ENCODE data around the gene SUFU. TPM values are rescaled to one million over a fixed set of nuclear protein-coding genes. Genes with fewer than 3 reads are reported as not detected.

The SUFU gene
- total and polyA plus RNA-seq, 2 donors from 2014 or later = 6.5 to 18.9 TPM

DNA sequence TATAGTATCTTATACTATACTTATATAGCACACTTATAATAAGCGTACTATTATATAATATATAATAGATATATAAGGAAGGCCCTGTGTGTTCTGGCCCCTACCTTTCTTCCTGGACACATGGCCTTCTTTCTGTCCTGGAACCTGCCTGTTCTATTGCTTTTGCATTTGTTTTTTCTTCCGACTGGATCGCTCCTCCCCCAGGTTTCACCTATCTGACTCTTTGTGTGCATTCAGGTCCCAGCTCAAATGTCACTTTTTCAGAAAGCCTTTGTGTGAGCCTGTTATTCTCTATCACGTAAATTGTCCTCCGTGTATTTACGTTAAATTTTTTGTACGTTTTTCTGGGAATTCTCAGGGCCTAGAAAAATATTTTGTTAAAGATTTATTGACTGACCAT, 137.6 kb downstream of the SUFU start:
- H3K9me3 ChIP-seq (ENCODE audit: control insufficient read depth in 2 of 3, insufficient read depth in 1 of 3, low read length in 3 of 3) = no peaks in the 10 kb centered on the region
- no peak for FAIRE-seq

GRCh38 chr10:102641880-102642735, 138.3 kb downstream of the SUFU start:
- intact Hi-C loops (cut with DNase I) = no loop called here
- Histone ChIP-seq H3K27me3 (ENCODE audit: control insufficient read depth, insufficient read depth, low read length) (no peaks in the 10 kb centered on the region), H3K9ac (ENCODE audit: low read length in 3 of 3) (peak overlapping the region; percentile 44 to 91 (median 83)), H3K27ac (ENCODE audit: low read depth in 2 of 2, low read length in 2 of 2) (peak overlapping the region; percentile 97 to 99), H3K9me3 (ENCODE audit: control insufficient read depth in 2 of 3, insufficient read depth in 1 of 3, low read length in 3 of 3) (no peaks in the 10 kb centered on the region), H3K4me3 (ENCODE audit: low read length in 3 of 3) (peak overlapping the region; percentile 65 to 99 (median 93)), H3K4me1 (ENCODE audit: control insufficient read depth in 2 of 3, insufficient read depth in 2 of 3, low read depth in 1 of 3, low read length in 3 of 3) (peaks cover 0 to 6% (median 5%) of the 10 kb centered on the region in 3 donors), H3K36me3 (ENCODE audit: control insufficient read depth in 2 of 3, insufficient read depth in 3 of 3, low read length in 3 of 3) (peaks cover 0 to 2% (median 0%) of the 10 kb centered on the region in 3 donors)
- TF ChIP-seq CTCF (IDR thresholded peaks at IDR 0.05; ENCODE audit: borderline replicate concordance, extremely low read depth, insufficient read depth) = no peak
- DNase-seq (peak; percentile 99 to 100 (median 99)), FAIRE-seq (peak; percentile 77)

More for the DNA sequence above, 137.6 kb downstream of the SUFU start:
- Histone ChIP-seq H3K4me1 (ENCODE audit: control insufficient read depth in 2 of 3, insufficient read depth in 2 of 3, low read depth in 1 of 3, low read length in 3 of 3) (peaks cover 0 to 2% (median 0%) of the 10 kb centered on the region in 3 donors), H3K27me3 (ENCODE audit: control insufficient read depth, insufficient read depth, low read length) (no peaks in the 10 kb centered on the region), H3K4me3 (ENCODE audit: low read length in 3 of 3) (peak overlapping the region; percentile 65 to 99 (median 93)), H3K9ac (ENCODE audit: low read length in 3 of 3) (peak overlapping the region; percentile 43 to 91 (median 83)), H3K36me3 (ENCODE audit: control insufficient read depth in 2 of 3, insufficient read depth in 3 of 3, low read length in 3 of 3) (peaks cover 0 to 1% (median 0%) of the 10 kb centered on the region in 3 donors), H3K27ac (ENCODE audit: low read depth in 2 of 2, low read length in 2 of 2) (peak overlapping the region; percentile 96 to 97)
- no peak for TF ChIP-seq CTCF (IDR thresholded peaks at IDR 0.05; ENCODE audit: borderline replicate concordance, extremely low read depth, insufficient read depth)
- DNase-seq = peak in 3 of 5 donors; percentile 56 to 87 (median 82)
- intact Hi-C loops (cut with DNase I) = no loop called here

GRCh38 chr10:102642736-102643335, 139.1 kb downstream of the SUFU start:
- peaks cover 0 to 6% (median 2%) of the 10 kb centered on the region in 3 donors for H3K36me3 ChIP-seq (ENCODE audit: control insufficient read depth in 2 of 3, insufficient read depth in 3 of 3, low read length in 3 of 3)
- peaks cover 0 to 13% (median 12%) of the 10 kb centered on the region in 3 donors for H3K4me1 ChIP-seq (ENCODE audit: control insufficient read depth in 2 of 3, insufficient read depth in 2 of 3, low read depth in 1 of 3, low read length in 3 of 3)
- no peak for TF ChIP-seq CTCF (IDR thresholded peaks at IDR 0.05; ENCODE audit: borderline replicate concordance, extremely low read depth, insufficient read depth)
- peak overlapping the region; percentile 72 to 99 (median 75) for H3K4me3 ChIP-seq (ENCODE audit: low read length in 3 of 3)
- DNase-seq (peak; percentile 57 to 88 (median 71)), FAIRE-seq (no peak)
- H3K9me3 ChIP-seq (ENCODE audit: control insufficient read depth in 2 of 3, insufficient read depth in 1 of 3, low read length in 3 of 3) = no peaks in the 10 kb centered on the region
- intact Hi-C loops (cut with DNase I) = no loop called here
- H3K27ac ChIP-seq (ENCODE audit: low read depth in 2 of 2, low read length in 2 of 2) = peak overlapping the region; percentile 97 to 99
- H3K27me3 ChIP-seq (ENCODE audit: control insufficient read depth, insufficient read depth, low read length) = no peaks in the 10 kb centered on the region
- peak overlapping the region; percentile 44 to 86 (median 65) for H3K9ac ChIP-seq (ENCODE audit: low read length in 3 of 3)
